Adrenal gland (tissue), 12 donors: ENCODE results near the gene SNED1. TPM values are rescaled to one million over a fixed set of nuclear protein-coding genes. Genes with fewer than 3 reads are reported as not detected.

ENCODE experiments used
- DNase-seq, 7 donors: peaks; one replicate each; pipeline ENCODE4 v3.0.0-alpha.2; 2019 to 2020
- H3K27ac ChIP-seq, 5 donors: fragments of 200-600 bp; sonication (generic) in 4 of 5; 1 replicate in 3 of 5; 2 replicates in 2 of 5; pipeline versions ENCODE4 v1.5.1 to v1.8.0; 2016 to 2020; ENCODE audit warnings: mild to moderate bottlenecking in 1 of 5
- H3K27me3 ChIP-seq: fragments of 200-600 bp; 2 replicates; pipeline ENCODE4 v1.8.0; 2021
- H3K36me3 ChIP-seq, 2 donors: fragments of 200-600 bp; replicated peaks in 1 of 2; 1 replicate in 1 of 2; 2 replicates in 1 of 2; pipeline versions ENCODE4 v1.5.1 to v1.8.0; 2018 to 2022
- H3K4me1 ChIP-seq, 2 donors: fragments of 200-600 bp; replicated peaks in 1 of 2; 1 replicate in 1 of 2; 2 replicates in 1 of 2; pipeline versions ENCODE4 v1.5.1 to v1.8.0; 2018 to 2021
- H3K4me3 ChIP-seq, 4 donors: fragments of 200-600 bp; sonication (generic) in 3 of 4; one replicate each; pipeline ENCODE4 v1.5.1; 2016 to 2018
- H3K9me3 ChIP-seq, 3 donors: fragments of 200-600 bp; sonication (generic) in 1 of 3; replicated peaks in 1 of 3; 1 replicate in 2 of 3; 2 replicates in 1 of 3; pipeline versions ENCODE4 v1.5.1 to v1.8.0; 2016 to 2021
- CTCF ChIP-seq, 6 experiments: fragments of 450-650 bp in 4 of 6; fragments of 200-600 bp in 2 of 6; sonication (generic) in 1 of 6; IDR thresholded peaks; 1 replicate in 5 of 6; 2 replicates in 1 of 6; pipeline versions ENCODE4 v1.5.1 to v1.8.0; 2016 to 2021; ENCODE audit warnings: antibody characterized with exemption in 6 of 6, mild to moderate bottlenecking in 2 of 6, moderate library complexity in 1 of 6
- POLR2A ChIP-seq, 2 donors: fragments of 450-650 bp; IDR thresholded peaks; one replicate each; pipeline ENCODE4 v1.6.1; 2017; ENCODE audit warnings: antibody characterized with exemption in 2 of 2, mild to moderate bottlenecking in 2 of 2, moderate library complexity in 1 of 2
- WGBS, 4 donors: extraction: QIAGEN DNeasy Blood & Tissue Kit in 2 of 4; methylation state at CpG; one replicate each; pipeline versions ENCODE4 v1.1.5 to v1.1.7; 2013 to 2017; 5-methylcytosine and 5-hydroxymethylcytosine counted together
- intact Hi-C, 2 donors: fragments of 100-400 bp; cut with DNase I; formaldehyde crosslinking; loops; one replicate each; pipeline versions ENCODE4 v1.14.1 to v1.15.0; 2022 to 2023
- polyA plus RNA-seq, 3 donors: library from polyadenylated mRNA; stranded (reverse); fragments of 200-250 nt in 2 of 3; fragments of 350-450 nt in 1 of 3; fragmentation: Illumina TruSeq in 1 of 3; extraction: RNeasy Lipid Tissue Mini Kit (QIAGEN cat#74804) in 1 of 3; gene quantifications; one replicate each; pipeline ENCODE4 v1.2.3, GENCODE V29; 2013 to 2014
- total RNA-seq, 9 donors: library from RNA; depleted of rRNA in 4 of 9; stranded (reverse); fragments of >200 nt in 4 of 9; fragments of 120-200 nt in 1 of 9; fragmentation: NEBNext Ultra II Directional in 1 of 9; extraction: Animal tissue kit (Norgen Biotek cat#: 25700) in 1 of 9; gene quantifications; one replicate each; pipeline versions ENCODE4 v1.1.0 to v1.2.4, GENCODE V29; 2013 to 2023
- donor health status: healthy with polysubstance abuse.
- donor health status: Bipolar disorder and iron deficiency.
- donor health status: DM: yes; HTN: yes; CAD: no.
- donor health status: DM: no; HTN: no; CAD: no.
- donor health status: DM: no; HTN: no; CAD: no.
- donor health status: DM: yes; HTN: yes; CAD: no.

Gene SNED1
- total and polyA plus RNA-seq, 12 donors: 3.1 to 59.5 (median 22.9) TPM

GRCh38 chr2:241120440-241120839 is 122.0 kb downstream of the SNED1 start:
- TF ChIP-seq POLR2A (IDR thresholded peaks at IDR 0.05) (no peak), CTCF (IDR thresholded peaks at IDR 0.05) (no peak)
- 90 to 100% (median 97%) methylated on average over 2 of the region's 2 CpGs for WGBS, 4 donors
- H3K9me3 ChIP-seq: no peaks in the 10 kb centered on the region
- H3K4me1 ChIP-seq: no peaks in the 10 kb centered on the region
- H3K4me3 ChIP-seq: no peak overlapping the region
- intact Hi-C loops: no loop called here
- no peaks in the 10 kb centered on the region for H3K27me3 ChIP-seq
- no peak overlapping the region for H3K27ac ChIP-seq
- no peaks in the 10 kb centered on the region for H3K36me3 ChIP-seq
- DNase-seq: no peak

- intact Hi-C loops: no loop called here
- H3K4me1 ChIP-seq: no peaks in the 10 kb centered on the region
Measured at GRCh38 chr2:241121008-241121407, 122.6 kb downstream of the SNED1 start.

GRCh38 chr2:241122376-241123002 is 124.1 kb downstream of the SNED1 start:
- intact Hi-C loops: no loop called here
- Histone ChIP-seq H3K27me3 (no peaks in the 10 kb centered on the region), H3K27ac (no peak overlapping the region), H3K36me3 (no peaks in the 10 kb centered on the region), H3K4me1 (no peaks in the 10 kb centered on the region), H3K4me3 (no peak overlapping the region), H3K9me3 (no peaks in the 10 kb centered on the region)
- TF ChIP-seq CTCF (IDR thresholded peaks at IDR 0.05) (no peak), POLR2A (IDR thresholded peaks at IDR 0.05) (no peak)
- 84 to 98% (median 95%) methylated on average over 14 to 19 of the region's 19 CpGs for WGBS, 4 donors
- peak in 1 of 7 donors; percentile 4 for DNase-seq

More at GRCh38 chr2:241121008-241121407, 122.6 kb downstream of the SNED1 start:
- Histone ChIP-seq H3K9me3 (no peaks in the 10 kb centered on the region), H3K4me3 (no peak overlapping the region), H3K27me3 (no peaks in the 10 kb centered on the region), H3K27ac (no peak overlapping the region), H3K36me3 (no peaks in the 10 kb centered on the region)
- DNase-seq: no peak
- 91 to 95% (median 92%) methylated on average over 5 of the region's 5 CpGs for WGBS, 4 donors
- TF ChIP-seq POLR2A (IDR thresholded peaks at IDR 0.05) (no peak), CTCF (IDR thresholded peaks at IDR 0.05) (no peak)

- WGBS, 4 donors: 85 to 95% (median 91%) methylated on average over 15 to 16 of the region's 16 CpGs
- Histone ChIP-seq H3K27me3 (no peaks in the 10 kb centered on the region), H3K9me3 (no peaks in the 10 kb centered on the region), H3K36me3 (no peaks in the 10 kb centered on the region), H3K4me1 (no peaks in the 10 kb centered on the region), H3K4me3 (no peak overlapping the region), H3K27ac (no peak overlapping the region)
- intact Hi-C loops: no loop called here
- TF ChIP-seq POLR2A (IDR thresholded peaks at IDR 0.05) (no peak), CTCF (IDR thresholded peaks at IDR 0.05) (no peak)
- peak in 1 of 7 donors; percentile 10 for DNase-seq
Measured at GRCh38 chr2:241123816-241124536, 125.6 kb downstream of the SNED1 start.
